H9 (cell line): ENCODE data around the gene KRT6B. TPM values are rescaled to one million over a fixed set of nuclear protein-coding genes. Genes with fewer than 3 reads are reported as not detected.

Experiments used
- DNase-seq: peaks from one replicate; pipeline ENCODE4 v3.0.0-alpha.2; 2017
- H2AFZ ChIP-seq: one replicate; pipeline ENCODE4 v1.6.1; 2013; ENCODE audit warnings: mild to moderate bottlenecking, low read length, control low read depth, moderate library complexity
- H2AK5ac ChIP-seq: 2 replicates; pipeline ENCODE4 v1.6.1; 2013; ENCODE audit warnings: low read length, control low read depth, mixed read lengths; ENCODE audit not compliant: insufficient read length
- H2BK120ac ChIP-seq: one replicate; pipeline ENCODE4 v1.6.1; 2013; ENCODE audit warnings: low read depth, mild to moderate bottlenecking, low read length, control low read depth, inconsistent platforms; ENCODE audit not compliant: poor library complexity, severe bottlenecking
- H2BK12ac ChIP-seq: 2 replicates; pipeline ENCODE4 v1.6.1; 2013; ENCODE audit warnings: low read length, control low read depth, mixed read lengths, low read depth; ENCODE audit not compliant: insufficient read length
- H2BK15ac ChIP-seq: 2 replicates; pipeline ENCODE4 v1.6.1; 2013; ENCODE audit warnings: low read depth, low read length, control low read depth
- H2BK20ac ChIP-seq: one replicate; pipeline ENCODE4 v1.6.1; 2013; ENCODE audit warnings: low read depth, mild to moderate bottlenecking, low read length, control low read depth, inconsistent platforms; ENCODE audit not compliant: poor library complexity, severe bottlenecking
- H2BK5ac ChIP-seq: 2 replicates; pipeline ENCODE4 v1.6.1; 2013; ENCODE audit warnings: low read length, control low read depth, mixed read lengths; ENCODE audit not compliant: insufficient read length
- H3K14ac ChIP-seq: 2 replicates; pipeline ENCODE4 v1.6.1; 2013; ENCODE audit warnings: low read length, control low read depth; ENCODE audit not compliant: insufficient read depth
- H3K18ac ChIP-seq: 2 replicates; pipeline ENCODE4 v1.6.1; 2013; ENCODE audit warnings: low read depth, mild to moderate bottlenecking, mixed read lengths, low read length, control low read depth; ENCODE audit not compliant: insufficient read length
- H3K23ac ChIP-seq: 2 replicates; pipeline ENCODE4 v1.6.1; 2013; ENCODE audit warnings: low read length, control low read depth, mixed read lengths, low read depth; ENCODE audit not compliant: insufficient read length
- H3K23me2 ChIP-seq: 2 replicates; pipeline ENCODE4 v1.6.1; 2013; ENCODE audit warnings: low read depth, mild to moderate bottlenecking, mixed read lengths, low read length, control low read depth; ENCODE audit not compliant: insufficient read length, poor library complexity, severe bottlenecking
- H3K27ac ChIP-seq: 2 replicates; pipeline ENCODE4 v1.5.1; 2013; ENCODE audit warnings: low read length, control low read depth, mixed read lengths, low read depth; ENCODE audit not compliant: insufficient read length
- H3K27me3 ChIP-seq: 2 replicates; pipeline ENCODE4 v1.6.1; 2013; ENCODE audit warnings: low read length, control low read depth, inconsistent platforms; ENCODE audit not compliant: insufficient read depth
- H3K4ac ChIP-seq: 2 replicates; pipeline ENCODE4 v1.6.1; 2013; ENCODE audit warnings: low read depth, mild to moderate bottlenecking, control low read depth, inconsistent platforms, low read length, moderate library complexity
- H3K4me1 ChIP-seq: 2 replicates; pipeline ENCODE4 v1.6.1; 2013; ENCODE audit warnings: low read length, control low read depth, inconsistent platforms; ENCODE audit not compliant: insufficient read depth
- H3K4me2 ChIP-seq: 2 replicates; pipeline ENCODE4 v1.6.1; 2013; ENCODE audit warnings: low read length, control low read depth, mixed read lengths; ENCODE audit not compliant: insufficient read length, insufficient read depth
- H3K56ac ChIP-seq: 2 replicates; pipeline ENCODE4 v1.6.1; 2013; ENCODE audit warnings: low read depth, mild to moderate bottlenecking, mixed read lengths, low read length, control low read depth; ENCODE audit not compliant: insufficient read length
- H3K79me1 ChIP-seq: 2 replicates; pipeline ENCODE4 v1.6.1; 2013; ENCODE audit warnings: low read depth, mild to moderate bottlenecking, moderate library complexity, low read length, control low read depth, inconsistent platforms; ENCODE audit not compliant: insufficient read depth, poor library complexity, severe bottlenecking
- H3K79me2 ChIP-seq: 2 replicates; pipeline ENCODE4 v1.6.1; 2013; ENCODE audit warnings: low read length, control low read depth, inconsistent platforms; ENCODE audit not compliant: insufficient read depth
- H3K9ac ChIP-seq: 2 replicates; pipeline ENCODE4 v1.6.1; 2013; ENCODE audit warnings: low read length, control low read depth, mixed read lengths; ENCODE audit not compliant: insufficient read length; ENCODE audit errors: extremely low read depth
- H3K9me3 ChIP-seq: one replicate; pipeline ENCODE4 v1.6.1; 2013; ENCODE audit warnings: low read depth, low read length, inconsistent platforms; ENCODE audit not compliant: control insufficient read depth
- H3T11ph ChIP-seq: one replicate; pipeline ENCODE4 v1.6.1; 2013; ENCODE audit warnings: mild to moderate bottlenecking, low read length, control low read depth, inconsistent platforms
- H4K20me1 ChIP-seq: one replicate; pipeline ENCODE4 v1.6.1; 2013; ENCODE audit not compliant: control insufficient read depth, insufficient read length, insufficient read depth
- H4K5ac ChIP-seq: 2 replicates; pipeline ENCODE4 v1.6.1; 2013; ENCODE audit warnings: low read depth, mild to moderate bottlenecking, mixed read lengths, low read length, control low read depth; ENCODE audit not compliant: insufficient read length
- H4K8ac ChIP-seq: replicated peaks from 2 replicates; pipeline ENCODE4 v1.6.1; 2013; ENCODE audit warnings: low read length, control low read depth, mixed read lengths, low read depth; ENCODE audit not compliant: insufficient read length
- H4K91ac ChIP-seq: 2 replicates; pipeline ENCODE4 v1.6.1; 2013; ENCODE audit warnings: low read depth, mild to moderate bottlenecking, moderate library complexity, mixed read lengths, low read length, control low read depth; ENCODE audit not compliant: insufficient read length
- H3K27ac Mint-ChIP-seq, 3 experiments: 2 replicates in 2 of 3; 3 replicates in 1 of 3; pipeline ENCODE4 v1.8.0; 2020 to 2021; ENCODE audit warnings: mixed read lengths in 3 of 3, mild to moderate bottlenecking in 1 of 3, moderate library complexity in 1 of 3
- H3K27me3 Mint-ChIP-seq: 2 replicates; pipeline ENCODE4 v1.8.0; 2021; ENCODE audit warnings: low read depth, mild to moderate bottlenecking, moderate library complexity, mixed read lengths
- H3K36me3 Mint-ChIP-seq, 3 experiments: 2 replicates in 2 of 3; 3 replicates in 1 of 3; pipeline ENCODE4 v1.8.0; 2020 to 2021; ENCODE audit warnings: low read depth in 3 of 3, mixed read lengths in 3 of 3; ENCODE audit not compliant: insufficient read depth in 1 of 3
- H3K4me1 Mint-ChIP-seq, 2 experiments: 2 replicates each; pipeline ENCODE4 v1.8.0; 2020; ENCODE audit warnings: mixed read lengths in 2 of 2
- H3K4me3 Mint-ChIP-seq, 2 experiments: 2 replicates in 1 of 2; 3 replicates in 1 of 2; pipeline ENCODE4 v1.8.0; 2020 to 2021; ENCODE audit warnings: mild to moderate bottlenecking in 2 of 2, mixed read lengths in 2 of 2, moderate library complexity in 1 of 2
- H3K9me3 Mint-ChIP-seq, 2 experiments: 2 replicates in 1 of 2; 3 replicates in 1 of 2; pipeline ENCODE4 v1.8.0; 2020; ENCODE audit warnings: mild to moderate bottlenecking in 2 of 2, mixed read lengths in 2 of 2, moderate library complexity in 1 of 2
- CTCF ChIP-seq: fragments of 200-600 bp; sonication (generic); conservative IDR thresholded peaks from 3 replicates; pipeline ENCODE4 v1.8.0; 2021; ENCODE audit warnings: antibody characterized with exemption, mild to moderate bottlenecking
- WGBS: extraction: QIAGEN DNeasy Blood & Tissue Kit; methylation state at CpG from one replicate; pipeline ENCODE4 v1.1.7; 2013; ENCODE audit warnings: missing lambda C conversion rate, low lambda C conversion rate, mixed read lengths; ENCODE audit not compliant: insufficient read length; ENCODE audit errors: extremely low coverage; 5-methylcytosine and 5-hydroxymethylcytosine counted together
- total RNA-seq: library from RNA; stranded (reverse); gene quantifications from 2 replicates; pipeline ENCODE4 v1.2.1, GENCODE V29; 2021

KRT6B gene
- total RNA-seq, 1 experiment from 2014 or later = not detected

- Histone ChIP-seq H3K4me1 (no peaks in the 10 kb centered on the region), H2AFZ (no peak overlapping the region), H3K4ac (no peak overlapping the region), H3K23ac (no peak overlapping the region), H2BK15ac (no peak overlapping the region), H2BK12ac (no peak overlapping the region), H3K14ac (no peak overlapping the region), H4K91ac (no peak overlapping the region), H3K23me2 (no peaks in the 10 kb centered on the region), H2AK5ac (no peak overlapping the region), H3K27ac (no peak overlapping the region), H2BK120ac (no peak overlapping the region), H3K56ac (no peak overlapping the region), H3K18ac (no peak overlapping the region), H3K9me3 (no peaks in the 10 kb centered on the region), H2BK20ac (no peak overlapping the region), H3K79me2 (no peaks in the 10 kb centered on the region), H3K79me1 (no peaks in the 10 kb centered on the region), H3K27me3 (no peaks in the 10 kb centered on the region), H3T11ph (no peak overlapping the region), H4K20me1 (no peaks in the 10 kb centered on the region), H3K9ac (no peak overlapping the region), H2BK5ac (no peak overlapping the region), H3K4me2 (no peak overlapping the region), H4K8ac (no peak overlapping the region), H4K5ac (no peak overlapping the region)
- no peak overlapping the region for H3K27ac Mint-ChIP-seq
- no CpG with 5 or more reads among the region's 6 CpGs for WGBS
- H3K27me3 Mint-ChIP-seq = peaks cover 23% of the 10 kb centered on the region
- H3K4me1 Mint-ChIP-seq = peaks cover 0 to 9% of the 10 kb centered on the region in 2 experiments; a peak in 3 of 4 replicates
- peak; percentile 11 for DNase-seq
- TF ChIP-seq CTCF = no peak
- H3K4me3 Mint-ChIP-seq = no peak overlapping the region
- no peaks in the 10 kb centered on the region for H3K36me3 Mint-ChIP-seq
- no peaks in the 10 kb centered on the region for H3K9me3 Mint-ChIP-seq
These were observed 16.3 kb downstream of the KRT6B start for GRCh38 chr12:52435659-52435999.
